Measurements from ENCODE around the gene NPFFR2.

Gene NPFFR2

DNA sequence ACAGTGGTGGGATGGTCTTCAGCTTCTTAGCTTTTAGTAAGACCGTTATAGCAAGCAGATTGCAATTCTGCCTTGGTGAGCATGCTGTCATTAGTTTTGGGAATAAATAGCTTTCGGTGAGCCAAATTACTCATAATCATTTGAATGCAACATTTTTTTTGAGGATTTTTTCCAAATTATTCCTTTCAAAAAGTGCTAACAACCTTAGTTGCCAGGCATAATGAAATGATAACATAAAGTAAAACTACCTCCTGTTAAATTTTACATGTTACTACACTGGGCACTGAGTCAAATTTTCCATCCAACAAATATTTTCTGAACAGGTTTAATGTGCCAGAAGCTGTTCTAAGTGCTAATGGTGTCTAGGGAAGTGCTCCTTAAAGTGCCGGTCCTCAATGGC is 15.8 kb upstream of the NPFFR2 start:
- no peaks in the 10 kb centered on the region for H3K4me1 ChIP-seq (ENCODE audit: low read length)
- no peaks in the 10 kb centered on the region for H3F3A ChIP-seq (ENCODE audit: insufficient read depth, low read length)
- no peaks in the 10 kb centered on the region for H3K9me3 ChIP-seq (replicated peaks; ENCODE audit: insufficient read depth, low read length)
- H3K79me2 ChIP-seq (ENCODE audit: low read length) = no peaks in the 10 kb centered on the region
- no peaks in the 10 kb centered on the region for H3K36me3 ChIP-seq (replicated peaks; ENCODE audit: insufficient read depth, low read length)
- no peaks in the 10 kb centered on the region for H3K9me2 ChIP-seq (replicated peaks; ENCODE audit: insufficient read depth, low read length)
- TF ChIP-seq, protein P1, sequence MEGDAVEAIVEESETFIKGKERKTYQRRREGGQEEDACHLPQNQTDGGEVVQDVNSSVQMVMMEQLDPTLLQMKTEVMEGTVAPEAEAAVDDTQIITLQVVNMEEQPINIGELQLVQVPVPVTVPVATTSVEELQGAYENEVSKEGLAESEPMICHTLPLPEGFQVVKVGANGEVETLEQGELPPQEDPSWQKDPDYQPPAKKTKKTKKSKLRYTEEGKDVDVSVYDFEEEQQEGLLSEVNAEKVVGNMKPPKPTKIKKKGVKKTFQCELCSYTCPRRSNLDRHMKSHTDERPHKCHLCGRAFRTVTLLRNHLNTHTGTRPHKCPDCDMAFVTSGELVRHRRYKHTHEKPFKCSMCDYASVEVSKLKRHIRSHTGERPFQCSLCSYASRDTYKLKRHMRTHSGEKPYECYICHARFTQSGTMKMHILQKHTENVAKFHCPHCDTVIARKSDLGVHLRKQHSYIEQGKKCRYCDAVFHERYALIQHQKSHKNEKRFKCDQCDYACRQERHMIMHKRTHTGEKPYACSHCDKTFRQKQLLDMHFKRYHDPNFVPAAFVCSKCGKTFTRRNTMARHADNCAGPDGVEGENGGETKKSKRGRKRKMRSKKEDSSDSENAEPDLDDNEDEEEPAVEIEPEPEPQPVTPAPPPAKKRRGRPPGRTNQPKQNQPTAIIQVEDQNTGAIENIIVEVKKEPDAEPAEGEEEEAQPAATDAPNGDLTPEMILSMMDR (IDR thresholded peaks at IDR 0.05; ENCODE audit: low read length) = no peak
- TF ChIP-seq EZH2phosphoT487 (IDR thresholded peaks at IDR 0.05; ENCODE audit: low read length) = no peak
- TF ChIP-seq EZH2 (optimal IDR thresholded peaks at IDR 0.05; ENCODE audit: low read depth, low read length) = no peak
- H3K4me2 ChIP-seq (ENCODE audit: low read depth, low read length) = no peak overlapping the region
- no peak overlapping the region for H3K9ac ChIP-seq (ENCODE audit: low read length)
- no peaks in the 10 kb centered on the region for H4K20me1 ChIP-seq (ENCODE audit: insufficient read depth, low read length)
- no peaks in the 10 kb centered on the region for H3K27me3 ChIP-seq (replicated peaks; ENCODE audit: insufficient read depth, low read length)
- H3K27ac ChIP-seq (ENCODE audit: low read length) = no peak overlapping the region
- H2AFZ ChIP-seq (ENCODE audit: low read length) = no peak overlapping the region
- H3K4me3 ChIP-seq (ENCODE audit: low read length) = no peak overlapping the region
- no peak for DNase-seq

DNA sequence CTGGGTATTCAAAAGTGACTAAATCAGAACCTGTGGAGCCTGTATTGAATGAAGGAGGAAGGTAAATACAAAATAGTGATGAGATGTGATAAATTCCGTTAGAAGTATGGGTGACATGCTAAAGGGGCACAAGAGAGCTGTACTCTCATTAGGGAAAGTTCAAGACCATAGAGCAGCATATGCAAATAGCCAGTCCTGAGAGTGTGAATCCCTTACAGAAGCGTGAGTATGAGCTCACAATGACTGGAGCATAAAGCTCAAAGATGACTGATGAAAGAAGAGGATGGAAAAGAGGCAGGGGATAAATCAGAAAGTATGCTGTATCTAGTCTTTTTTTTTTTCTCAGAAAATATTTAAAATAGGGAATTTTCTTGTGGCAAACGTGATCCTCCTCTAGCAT is 12.1 kb upstream of the NPFFR2 start:
- TF ChIP-seq, protein P1 (IDR thresholded peaks at IDR 0.05; ENCODE audit: low read length) = no peak
- TF ChIP-seq EZH2phosphoT487 (IDR thresholded peaks at IDR 0.05; ENCODE audit: low read length) = no peak
- Histone ChIP-seq H3K27ac (ENCODE audit: low read length) (no peak overlapping the region), H3K9me2 (replicated peaks; ENCODE audit: insufficient read depth, low read length) (no peaks in the 10 kb centered on the region), H3K36me3 (replicated peaks; ENCODE audit: insufficient read depth, low read length) (no peaks in the 10 kb centered on the region), H3K9ac (ENCODE audit: low read length) (no peak overlapping the region), H3K9me3 (replicated peaks; ENCODE audit: insufficient read depth, low read length) (no peaks in the 10 kb centered on the region), H3K4me1 (ENCODE audit: low read length) (0 out of 2 replicates have a peak, but pooled peaks cover 6% of the 10 kb centered on the region), H3K79me2 (ENCODE audit: low read length) (no peaks in the 10 kb centered on the region), H2AFZ (ENCODE audit: low read length) (no peak overlapping the region), H3K4me3 (ENCODE audit: low read length) (no peak overlapping the region), H3F3A (ENCODE audit: insufficient read depth, low read length) (no peaks in the 10 kb centered on the region), H3K27me3 (replicated peaks; ENCODE audit: insufficient read depth, low read length) (no peaks in the 10 kb centered on the region), H3K4me2 (ENCODE audit: low read depth, low read length) (no peak overlapping the region), H4K20me1 (ENCODE audit: insufficient read depth, low read length) (no peaks in the 10 kb centered on the region)
- no peak for DNase-seq

DNA sequence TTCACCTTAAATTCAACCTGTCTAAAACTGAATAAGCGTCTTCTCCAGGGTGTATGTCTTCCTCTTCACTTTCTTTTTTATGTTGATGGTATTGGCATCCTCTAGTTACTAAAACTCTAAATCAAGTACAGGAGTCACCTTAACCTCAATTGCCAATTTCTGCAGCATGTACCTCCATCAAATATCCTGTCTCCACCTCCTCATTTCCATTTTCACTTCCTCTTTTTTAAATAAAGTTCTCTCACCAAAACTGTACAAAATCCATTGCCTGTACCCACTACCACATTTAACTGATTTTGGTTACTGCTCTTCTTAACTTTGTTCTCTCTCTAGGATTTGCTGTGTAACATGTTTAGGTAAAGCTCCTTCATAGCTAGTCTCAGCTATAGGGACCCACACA is 9.2 kb upstream of the NPFFR2 start:
- H3K4me1 ChIP-seq (ENCODE audit: low read length) = 0 out of 2 replicates have a peak, but pooled peaks cover 6% of the 10 kb centered on the region
- H3K4me3 ChIP-seq (ENCODE audit: low read length) = no peak overlapping the region
- H2AFZ ChIP-seq (ENCODE audit: low read length) = no peak overlapping the region
- H4K20me1 ChIP-seq (ENCODE audit: insufficient read depth, low read length) = no peaks in the 10 kb centered on the region
- no peaks in the 10 kb centered on the region for H3K79me2 ChIP-seq (ENCODE audit: low read length)
- DNase-seq = no peak
- H3K27me3 ChIP-seq (replicated peaks; ENCODE audit: insufficient read depth, low read length) = no peaks in the 10 kb centered on the region
- H3K9me2 ChIP-seq (replicated peaks; ENCODE audit: insufficient read depth, low read length) = no peaks in the 10 kb centered on the region
- H3K9ac ChIP-seq (ENCODE audit: low read length) = no peak overlapping the region
- H3K36me3 ChIP-seq (replicated peaks; ENCODE audit: insufficient read depth, low read length) = no peaks in the 10 kb centered on the region
- H3K9me3 ChIP-seq (replicated peaks; ENCODE audit: insufficient read depth, low read length) = no peaks in the 10 kb centered on the region
- no peak for TF ChIP-seq EZH2 (optimal IDR thresholded peaks at IDR 0.05; ENCODE audit: low read depth, low read length)
- no peak for TF ChIP-seq EZH2phosphoT487 (IDR thresholded peaks at IDR 0.05; ENCODE audit: low read length)
- TF ChIP-seq, protein P1 (IDR thresholded peaks at IDR 0.05; ENCODE audit: low read length) = no peak
- H3K4me2 ChIP-seq (ENCODE audit: low read depth, low read length) = no peak overlapping the region
- no peak overlapping the region for H3K27ac ChIP-seq (ENCODE audit: low read length)
- no peaks in the 10 kb centered on the region for H3F3A ChIP-seq (ENCODE audit: insufficient read depth, low read length)

All from MM.1S (cell line).